Progenitor cell of endocrine pancreas (in vitro differentiated cells): ENCODE measurements around the gene SRCIN1. TPM values are rescaled to one million over a fixed set of nuclear protein-coding genes. Genes with fewer than 3 reads are reported as not detected.

Source experiments
- DNase-seq: peaks from one replicate; pipeline ENCODE4 v3.0.0; 2021; ENCODE audit warnings: low spot score; ENCODE audit not compliant: unreplicated experiment
- H3K27ac Mint-ChIP-seq: 2 replicates; pipeline ENCODE4 v1.8.0; 2021; ENCODE audit warnings: mild to moderate bottlenecking, moderate library complexity, mixed read lengths
- H3K27me3 Mint-ChIP-seq: 2 replicates; pipeline ENCODE4 v1.8.0; 2021; ENCODE audit warnings: mixed read lengths
- H3K36me3 Mint-ChIP-seq: 2 replicates; pipeline ENCODE4 v1.8.0; 2022; ENCODE audit warnings: mixed read lengths; ENCODE audit not compliant: insufficient read depth
- H3K4me1 Mint-ChIP-seq: 2 replicates; pipeline ENCODE4 v1.8.0; 2021; ENCODE audit warnings: low read depth, mixed read lengths
- H3K4me3 Mint-ChIP-seq: 2 replicates; pipeline ENCODE4 v1.8.0; 2021; ENCODE audit warnings: low read depth, mild to moderate bottlenecking, moderate library complexity, mixed read lengths
- H3K9me3 Mint-ChIP-seq: 2 replicates; pipeline ENCODE4 v1.8.0; 2021; ENCODE audit warnings: low read depth, mixed read lengths
- CTCF ChIP-seq: fragments of 200-600 bp; sonication (generic); IDR thresholded peaks from one replicate; pipeline ENCODE4 v1.5.0; 2021; ENCODE audit warnings: antibody characterized with exemption, mild to moderate bottlenecking; ENCODE audit not compliant: unreplicated experiment
- total RNA-seq: library from RNA; stranded (reverse); gene quantifications from 2 replicates; pipeline ENCODE4 v1.2.1, GENCODE V29; 2021

SRCIN1 gene
- total RNA-seq, 1 donor from 2014 or later = 13.8 TPM

GRCh38 chr17:38617967-38618760 is 12.4 kb upstream of the SRCIN1 start:
- Mint-ChIP-seq H3K27me3 (peaks cover 15% of the 10 kb centered on the region), H3K4me3 (no peak overlapping the region), H3K27ac (no peak overlapping the region), H3K9me3 (no peaks in the 10 kb centered on the region), H3K4me1 (peaks cover 11% of the 10 kb centered on the region), H3K36me3 (no peaks in the 10 kb centered on the region)
- no peak for TF ChIP-seq CTCF
- DNase-seq = no peak

- H3K4me3 Mint-ChIP-seq = no peak overlapping the region
- TF ChIP-seq CTCF = no peak
- H3K4me1 Mint-ChIP-seq = peaks cover 11% of the 10 kb centered on the region
- peaks cover 15% of the 10 kb centered on the region for H3K27me3 Mint-ChIP-seq
- H3K27ac Mint-ChIP-seq = no peak overlapping the region
- H3K36me3 Mint-ChIP-seq = no peaks in the 10 kb centered on the region
- DNase-seq = no peak
- no peaks in the 10 kb centered on the region for H3K9me3 Mint-ChIP-seq
These were observed 11.5 kb upstream of the SRCIN1 start for GRCh38 chr17:38617074-38617860.

- Mint-ChIP-seq H3K36me3 (no peaks in the 10 kb centered on the region), H3K27me3 (peaks cover 15% of the 10 kb centered on the region), H3K9me3 (no peaks in the 10 kb centered on the region), H3K27ac (peak overlapping the region; percentile 28), H3K4me3 (no peak overlapping the region), H3K4me1 (peaks cover 11% of the 10 kb centered on the region)
- DNase-seq = no peak
- no peak for TF ChIP-seq CTCF
These were observed 10.6 kb upstream of the SRCIN1 start for GRCh38 chr17:38616361-38616760.

GRCh38 chr17:38613981-38614779 is 8.4 kb upstream of the SRCIN1 start:
- peaks cover 12% of the 10 kb centered on the region for H3K27me3 Mint-ChIP-seq
- peaks cover 11% of the 10 kb centered on the region for H3K4me1 Mint-ChIP-seq
- TF ChIP-seq CTCF = no peak
- no peaks in the 10 kb centered on the region for H3K9me3 Mint-ChIP-seq
- peak overlapping the region; percentile 31 for H3K27ac Mint-ChIP-seq
- H3K4me3 Mint-ChIP-seq = peak overlapping the region; percentile 27
- no peaks in the 10 kb centered on the region for H3K36me3 Mint-ChIP-seq
- no peak for DNase-seq

- peaks cover 18% of the 10 kb centered on the region for H3K27me3 Mint-ChIP-seq
- DNase-seq = no peak
- H3K9me3 Mint-ChIP-seq = no peaks in the 10 kb centered on the region
- H3K36me3 Mint-ChIP-seq = no peaks in the 10 kb centered on the region
- H3K4me3 Mint-ChIP-seq = no peak overlapping the region
- no peak for TF ChIP-seq CTCF
- peak overlapping the region; percentile 31 for H3K27ac Mint-ChIP-seq
- H3K4me1 Mint-ChIP-seq = peaks cover 11% of the 10 kb centered on the region
These were observed 7.8 kb upstream of the SRCIN1 start for GRCh38 chr17:38613525-38613980.
